Activated T-cell treated with anti-CD3 and anti-CD28 coated beads, Interleukin-2, amount 50 U/mL, for 72 hours (primary cell): ENCODE results near the gene TRIM29. TPM values are rescaled to one million over a fixed set of nuclear protein-coding genes. Genes with fewer than 3 reads are reported as not detected.
"Not testable (repeated sequence)": the region's sequence is repeated elsewhere in the genome, so short reads cannot be mapped to it uniquely, and the experiment has no call there.

Source experiments
- ATAC-seq, 2 donors: fragments of 150-1000 bp; cut with Tn5 transposase; replicated peaks in 1 of 2; 2 replicates each; pipeline ENCODE4 v1.10.0; 2021; ENCODE audit warnings: moderate library complexity in 2 of 2, mild to moderate bottlenecking in 1 of 2
- DNase-seq, 2 donors: peaks; one replicate each; pipeline ENCODE4 v3.0.0; 2021 to 2022; ENCODE audit warnings: mixed read lengths in 1 of 2
- H3K27ac Mint-ChIP-seq: one replicate; pipeline ENCODE4 v1.8.0; 2022; ENCODE audit warnings: mild to moderate bottlenecking, moderate library complexity, mixed read lengths
- H3K27me3 Mint-ChIP-seq: one replicate; pipeline ENCODE4 v1.8.0; 2022; ENCODE audit warnings: low read depth, mixed read lengths
- H3K36me3 Mint-ChIP-seq, 2 donors: one replicate each; pipeline ENCODE4 v1.8.0; 2022; ENCODE audit warnings: mixed read lengths in 2 of 2, mild to moderate bottlenecking in 1 of 2; ENCODE audit not compliant: insufficient read depth in 2 of 2
- H3K4me1 Mint-ChIP-seq: one replicate; pipeline ENCODE4 v1.8.0; 2022; ENCODE audit warnings: low read depth, mixed read lengths
- H3K4me3 Mint-ChIP-seq, 2 donors: one replicate each; pipeline ENCODE4 v1.8.0; 2022; ENCODE audit warnings: mild to moderate bottlenecking in 2 of 2, mixed read lengths in 2 of 2, moderate library complexity in 2 of 2
- H3K9me3 Mint-ChIP-seq, 2 donors: one replicate each; pipeline ENCODE4 v1.8.0; 2022; ENCODE audit warnings: mixed read lengths in 2 of 2
- total RNA-seq, 2 donors: library from RNA; stranded (reverse); gene quantifications; one replicate each; pipeline ENCODE4 v1.2.3, GENCODE V29; 2022

The TRIM29 gene
- total RNA-seq, 2 donors from 2014 or later: not detected

GRCh38 chr11:120180063-120180462 lies 42.1 kb upstream of the TRIM29 start:
- H3K4me1 Mint-ChIP-seq, H3K4me3 Mint-ChIP-seq, H3K36me3 Mint-ChIP-seq, DNase-seq, H3K9me3 Mint-ChIP-seq, H3K27ac Mint-ChIP-seq, ATAC-seq: not testable (repeated sequence)
- peaks cover 11% of the 10 kb centered on the region for H3K27me3 Mint-ChIP-seq

GRCh38 chr11:120179057-120179672 lies 41.3 kb upstream of the TRIM29 start:
- H3K4me1 Mint-ChIP-seq: no peaks in the 10 kb centered on the region
- no peak overlapping the region for H3K27ac Mint-ChIP-seq
- DNase-seq: no peak
- no peaks in the 10 kb centered on the region for H3K36me3 Mint-ChIP-seq
- H3K4me3 Mint-ChIP-seq: no peak overlapping the region
- peaks cover 20% of the 10 kb centered on the region for H3K27me3 Mint-ChIP-seq
- H3K9me3 Mint-ChIP-seq: no peaks in the 10 kb centered on the region
- no peak for ATAC-seq

- Mint-ChIP-seq H3K4me3 (no peak overlapping the region), H3K9me3 (no peaks in the 10 kb centered on the region), H3K36me3 (no peaks in the 10 kb centered on the region), H3K27me3 (peaks cover 26% of the 10 kb centered on the region), H3K4me1 (no peaks in the 10 kb centered on the region), H3K27ac (no peak overlapping the region)
- no peak for DNase-seq
- no peak for ATAC-seq
Measured at GRCh38 chr11:120178561-120179056, 40.7 kb upstream of the TRIM29 start.

GRCh38 chr11:120174866-120175265 lies 37.0 kb upstream of the TRIM29 start:
- no peak overlapping the region for H3K27ac Mint-ChIP-seq
- no peak for DNase-seq
- H3K9me3 Mint-ChIP-seq: no peaks in the 10 kb centered on the region
- H3K4me3 Mint-ChIP-seq: no peak overlapping the region
- H3K27me3 Mint-ChIP-seq: peaks cover 61% of the 10 kb centered on the region
- ATAC-seq: no peak
- H3K4me1 Mint-ChIP-seq: no peaks in the 10 kb centered on the region
- no peaks in the 10 kb centered on the region for H3K36me3 Mint-ChIP-seq

GRCh38 chr11:120173807-120174206 lies 35.9 kb upstream of the TRIM29 start:
- H3K36me3 Mint-ChIP-seq: no peaks in the 10 kb centered on the region
- ATAC-seq: no peak
- H3K4me1 Mint-ChIP-seq: peaks cover 1% of the 10 kb centered on the region
- peaks cover 63% of the 10 kb centered on the region for H3K27me3 Mint-ChIP-seq
- H3K27ac Mint-ChIP-seq: no peak overlapping the region
- H3K9me3 Mint-ChIP-seq: no peaks in the 10 kb centered on the region
- H3K4me3 Mint-ChIP-seq: no peak overlapping the region
- DNase-seq: no peak

GRCh38 chr11:120173019-120173705 lies 35.2 kb upstream of the TRIM29 start:
- Mint-ChIP-seq H3K36me3 (no peaks in the 10 kb centered on the region), H3K27me3 (peaks cover 69% of the 10 kb centered on the region), H3K4me3 (no peak overlapping the region), H3K4me1 (peaks cover 4% of the 10 kb centered on the region), H3K27ac (no peak overlapping the region), H3K9me3 (no peaks in the 10 kb centered on the region)
- DNase-seq (no peak), ATAC-seq (no peak)

- H3K27me3 Mint-ChIP-seq: peaks cover 78% of the 10 kb centered on the region
- peak; percentile 59 to 63 for DNase-seq
- no peaks in the 10 kb centered on the region for H3K9me3 Mint-ChIP-seq
Measured at GRCh38 chr11:120172054-120172911, 34.4 kb upstream of the TRIM29 start.

GRCh38 chr11:120170741-120171261 lies 32.9 kb upstream of the TRIM29 start:
- ATAC-seq: no peak

More at GRCh38 chr11:120172054-120172911, 34.4 kb upstream of the TRIM29 start:
- Mint-ChIP-seq H3K4me1 (peaks cover 4% of the 10 kb centered on the region), H3K4me3 (no peak overlapping the region), H3K27ac (no peak overlapping the region), H3K36me3 (no peaks in the 10 kb centered on the region)
- ATAC-seq: peak; percentile 53 to 59

GRCh38 chr11:120169981-120170698 lies 32.2 kb upstream of the TRIM29 start:
- Mint-ChIP-seq H3K4me1 (peaks cover 4% of the 10 kb centered on the region), H3K27ac (no peak overlapping the region), H3K27me3 (peaks cover 87% of the 10 kb centered on the region), H3K9me3 (no peaks in the 10 kb centered on the region), H3K4me3 (no peak overlapping the region), H3K36me3 (no peaks in the 10 kb centered on the region)
- DNase-seq (no peak), ATAC-seq (no peak)

More at GRCh38 chr11:120170741-120171261, 32.9 kb upstream of the TRIM29 start:
- peaks cover 4% of the 10 kb centered on the region for H3K4me1 Mint-ChIP-seq
- DNase-seq: no peak
- no peaks in the 10 kb centered on the region for H3K9me3 Mint-ChIP-seq
- no peaks in the 10 kb centered on the region for H3K36me3 Mint-ChIP-seq
- peaks cover 89% of the 10 kb centered on the region for H3K27me3 Mint-ChIP-seq
- no peak overlapping the region for H3K27ac Mint-ChIP-seq
- no peak overlapping the region for H3K4me3 Mint-ChIP-seq

- Mint-ChIP-seq H3K36me3 (no peaks in the 10 kb centered on the region), H3K9me3 (no peaks in the 10 kb centered on the region), H3K4me1 (peaks cover 4% of the 10 kb centered on the region), H3K27me3 (peaks cover 87% of the 10 kb centered on the region), H3K27ac (no peak overlapping the region), H3K4me3 (peak overlapping the region; percentile 73 to 76)
- ATAC-seq (peak; percentile 91 to 93), DNase-seq (peak; percentile 71 to 83)
Measured at GRCh38 chr11:120168960-120169681, 31.2 kb upstream of the TRIM29 start.

GRCh38 chr11:120168108-120168959 lies 30.4 kb upstream of the TRIM29 start:
- Mint-ChIP-seq H3K27me3 (peaks cover 79% of the 10 kb centered on the region), H3K36me3 (no peaks in the 10 kb centered on the region), H3K9me3 (no peaks in the 10 kb centered on the region), H3K4me1 (peaks cover 4% of the 10 kb centered on the region), H3K27ac (no peak overlapping the region), H3K4me3 (peak overlapping the region; percentile 73 to 76)
- no peak for ATAC-seq
- DNase-seq: no peak
